ENCODE results near the gene DHCR7.
A peak's percentile ranks its signal among the peaks of the same experiment; 100 is the strongest.

DHCR7 gene

DNA sequence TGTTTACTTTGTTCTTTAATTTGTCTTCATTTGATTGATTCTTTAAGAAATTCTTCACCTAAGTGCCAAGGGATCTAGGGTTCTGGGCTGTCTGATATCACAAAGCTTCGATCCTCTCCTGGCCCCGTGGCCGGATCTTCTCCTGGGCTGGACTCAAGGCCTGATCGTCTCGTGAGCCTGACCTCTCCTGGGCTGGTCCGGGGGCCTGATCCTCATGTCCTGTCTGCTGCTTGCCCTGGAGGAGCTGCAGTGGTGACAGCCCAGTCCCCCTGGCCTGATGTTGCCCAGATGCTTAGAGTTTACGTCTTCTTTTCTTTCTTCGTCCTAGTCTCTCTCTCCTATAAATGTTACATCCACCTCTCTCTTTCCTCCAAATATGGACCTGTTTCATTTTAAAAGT, 8.1 kb upstream of the DHCR7 start:
- H3K4me3 Mint-ChIP-seq: no peak overlapping the region
- H3K9me3 Mint-ChIP-seq: no peaks in the 10 kb centered on the region
- ATAC-seq (replicated peaks): no peak
- no peaks in the 10 kb centered on the region for H3K27me3 Mint-ChIP-seq
- H3K36me3 Mint-ChIP-seq: peaks cover 43 to 63% of the 10 kb centered on the region in 2 donors
- DNase-seq: no peak
- H3K4me1 Mint-ChIP-seq: peaks cover 35 to 44% of the 10 kb centered on the region in 2 donors
- peak overlapping the region; percentile 39 for H3K27ac Mint-ChIP-seq

DNA sequence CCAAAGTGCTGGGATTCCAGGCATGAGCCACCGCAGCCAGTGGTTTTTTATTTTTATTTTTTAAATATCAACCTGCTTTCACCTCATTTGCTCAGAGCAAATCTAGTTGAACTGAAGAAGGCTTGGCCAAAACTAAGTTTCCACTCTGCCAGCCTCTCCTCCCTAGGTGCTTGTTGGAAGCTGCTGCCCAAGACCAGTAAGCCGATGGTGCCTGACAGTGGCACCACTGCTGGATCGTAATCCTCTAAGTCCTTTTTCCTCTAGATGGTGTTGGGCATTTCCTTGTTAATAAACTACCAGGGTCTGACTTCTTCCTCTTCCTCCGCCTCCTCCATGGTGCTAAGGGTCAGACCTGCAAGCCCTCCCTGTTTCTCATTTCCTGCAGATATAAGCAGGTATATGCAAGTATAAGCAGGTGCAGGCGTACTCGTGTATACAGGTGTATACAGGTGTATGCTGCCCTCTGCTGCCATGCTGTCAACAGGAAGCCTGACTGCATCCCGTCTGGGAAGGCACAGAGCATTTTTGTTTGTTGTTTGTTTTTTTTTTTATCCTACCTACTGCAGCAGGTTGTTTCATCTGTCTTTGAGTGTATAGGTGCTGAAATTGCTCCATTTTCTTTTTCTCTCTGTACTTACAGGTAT, 6.4 kb upstream of the DHCR7 start:
- H3K9me3 Mint-ChIP-seq: no peaks in the 10 kb centered on the region
- no peaks in the 10 kb centered on the region for H3K27me3 Mint-ChIP-seq
- DNase-seq: no peak
- H3K4me3 Mint-ChIP-seq: peak overlapping the region; percentile 51 to 75
- peaks cover 28 to 46% of the 10 kb centered on the region in 2 donors for H3K36me3 Mint-ChIP-seq
- H3K4me1 Mint-ChIP-seq: peaks cover 37 to 52% of the 10 kb centered on the region in 2 donors
- no peak overlapping the region for H3K27ac Mint-ChIP-seq
- ATAC-seq (replicated peaks): no peak

DNA sequence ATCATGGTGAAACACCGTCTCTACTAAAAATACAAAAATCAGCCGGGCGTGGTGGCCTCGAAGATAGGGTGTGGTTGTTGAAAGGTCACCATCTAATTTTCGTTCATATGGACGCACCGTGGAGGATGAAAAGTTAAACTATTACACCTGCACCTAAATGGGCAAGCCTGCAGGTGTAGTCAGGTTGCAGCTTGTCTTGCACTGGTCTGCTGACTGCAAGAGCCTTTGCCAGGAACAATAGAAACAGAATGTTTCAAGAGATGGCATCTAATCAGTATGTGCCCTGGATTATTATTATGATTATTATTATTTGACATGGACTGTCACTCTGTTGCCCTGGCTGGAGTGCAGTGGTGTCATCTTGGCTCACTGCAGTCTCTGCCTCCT, 5.7 kb upstream of the DHCR7 start:
- peaks cover 26 to 44% of the 10 kb centered on the region in 2 donors for H3K36me3 Mint-ChIP-seq
- peaks cover 40 to 56% of the 10 kb centered on the region in 2 donors for H3K4me1 Mint-ChIP-seq

DNA sequence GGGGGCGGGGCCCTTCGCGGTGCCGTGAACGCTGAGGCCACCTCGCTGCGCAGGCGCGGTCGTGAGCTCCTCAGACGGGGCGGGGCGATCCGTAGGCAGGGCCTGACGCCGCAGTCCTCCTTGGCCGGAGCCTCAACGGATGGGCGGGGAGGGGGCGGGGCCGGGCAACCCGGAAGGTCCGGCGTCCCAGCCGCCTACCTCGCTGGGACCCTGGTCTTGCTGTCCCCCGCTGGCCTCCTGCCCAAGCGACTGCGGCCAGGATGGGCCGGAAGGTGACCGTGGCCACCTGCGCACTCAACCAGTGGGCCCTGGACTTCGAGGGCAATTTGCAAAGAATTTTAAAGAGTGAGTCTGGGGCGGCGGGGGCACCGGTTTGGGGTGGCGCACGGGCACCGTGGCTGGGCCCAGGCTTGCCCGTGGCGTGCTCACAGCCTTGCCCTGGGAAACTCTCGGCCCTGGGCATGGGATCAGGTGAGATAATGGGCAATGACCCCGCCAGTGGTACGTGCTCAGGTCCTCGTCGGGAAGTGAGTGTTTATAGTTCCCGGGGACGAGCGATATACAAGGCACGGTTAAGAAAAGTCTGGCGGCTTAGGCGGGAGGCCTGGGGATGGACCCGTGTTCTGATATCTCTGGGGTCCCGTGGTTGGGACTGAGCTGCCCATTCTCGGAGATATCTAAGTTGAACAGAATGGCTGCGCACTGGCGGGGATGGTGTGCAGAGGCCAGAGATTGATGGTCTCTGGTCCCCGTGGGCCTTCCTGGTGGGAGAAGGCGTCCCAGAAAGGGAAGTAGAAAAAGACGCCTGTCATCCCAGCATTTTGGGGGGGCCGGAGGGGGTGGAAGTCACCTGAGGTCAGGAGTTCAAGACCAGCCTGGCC, 5.1 kb upstream of the DHCR7 start, which contains the start of gene NADSYN1:
NADSYN1 (plus strand) TSS at position 167 of the 881 bp plus-strand sequence; CDS start at position 261, 94 bp downstream.
- H3K27me3 Mint-ChIP-seq: no peaks in the 10 kb centered on the region
- H3K9me3 Mint-ChIP-seq: no peaks in the 10 kb centered on the region
- peak; percentile 74 to 79 for ATAC-seq (replicated peaks)
- peak; percentile 91 for DNase-seq
- H3K4me3 Mint-ChIP-seq: peak within 1 kb of the TSS; percentile 90 to 92
- peaks cover 24 to 42% of the 10 kb centered on the region in 2 donors for H3K36me3 Mint-ChIP-seq
- peak within 1 kb of the TSS; percentile 94 for H3K27ac Mint-ChIP-seq
- H3K4me1 Mint-ChIP-seq: peaks cover 40 to 59% of the 10 kb centered on the region in 2 donors

More for the DNA sequence above, 5.7 kb upstream of the DHCR7 start:
- H3K9me3 Mint-ChIP-seq: no peaks in the 10 kb centered on the region
- ATAC-seq (replicated peaks): no peak
- peak overlapping the region; percentile 90 to 92 for H3K4me3 Mint-ChIP-seq
- no peak for DNase-seq
- H3K27me3 Mint-ChIP-seq: no peaks in the 10 kb centered on the region
- peak overlapping the region; percentile 93 for H3K27ac Mint-ChIP-seq

DNA sequence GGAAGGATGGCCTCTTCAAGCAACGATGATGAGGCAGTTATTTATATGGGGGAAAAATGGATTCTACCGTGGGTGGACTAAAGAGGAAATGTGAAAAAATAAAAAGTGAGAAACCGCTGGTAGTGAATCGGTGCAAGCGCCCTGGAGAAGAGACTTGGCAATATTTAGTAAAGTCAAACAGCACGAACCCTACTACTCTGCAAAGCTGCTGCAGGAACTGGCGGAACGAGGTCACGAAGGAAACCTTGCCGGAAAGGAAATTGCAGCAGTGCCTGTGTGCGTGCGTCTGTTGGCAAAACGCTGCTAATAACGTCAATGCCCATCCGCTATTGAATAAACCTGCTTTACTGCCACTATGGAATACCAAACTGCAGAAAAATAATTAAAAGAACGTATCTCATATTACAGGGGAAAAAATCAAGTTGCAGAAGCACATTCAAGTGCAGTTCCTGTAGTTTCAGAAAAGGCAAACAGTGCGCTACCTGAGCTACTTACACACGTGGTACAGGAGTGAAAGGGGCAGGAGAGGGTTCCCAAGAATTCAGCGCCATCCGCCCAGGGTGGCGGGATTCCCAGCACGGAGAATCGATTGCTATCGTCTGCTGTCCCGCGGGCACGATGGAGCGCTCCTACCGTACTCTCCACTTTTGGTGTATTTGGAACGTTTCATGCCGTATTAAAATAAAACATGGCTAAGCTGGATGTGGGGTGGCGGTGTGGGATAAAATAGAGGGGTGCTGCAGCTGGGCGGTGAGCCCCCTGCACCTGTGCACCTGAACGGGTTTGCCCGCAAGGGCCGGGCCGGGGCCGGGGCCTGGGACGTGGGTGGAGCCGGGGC, 4.2 kb upstream of the DHCR7 start:
- H3K9me3 Mint-ChIP-seq: no peaks in the 10 kb centered on the region
- peak; percentile 6 to 14 for ATAC-seq (replicated peaks)
- peak overlapping the region; percentile 90 to 92 for H3K4me3 Mint-ChIP-seq
- peak; percentile 28 for DNase-seq
- no peaks in the 10 kb centered on the region for H3K27me3 Mint-ChIP-seq
- peak overlapping the region; percentile 94 for H3K27ac Mint-ChIP-seq
- H3K4me1 Mint-ChIP-seq: peaks cover 43 to 59% of the 10 kb centered on the region in 2 donors
- peaks cover 19 to 37% of the 10 kb centered on the region in 2 donors for H3K36me3 Mint-ChIP-seq

DNA sequence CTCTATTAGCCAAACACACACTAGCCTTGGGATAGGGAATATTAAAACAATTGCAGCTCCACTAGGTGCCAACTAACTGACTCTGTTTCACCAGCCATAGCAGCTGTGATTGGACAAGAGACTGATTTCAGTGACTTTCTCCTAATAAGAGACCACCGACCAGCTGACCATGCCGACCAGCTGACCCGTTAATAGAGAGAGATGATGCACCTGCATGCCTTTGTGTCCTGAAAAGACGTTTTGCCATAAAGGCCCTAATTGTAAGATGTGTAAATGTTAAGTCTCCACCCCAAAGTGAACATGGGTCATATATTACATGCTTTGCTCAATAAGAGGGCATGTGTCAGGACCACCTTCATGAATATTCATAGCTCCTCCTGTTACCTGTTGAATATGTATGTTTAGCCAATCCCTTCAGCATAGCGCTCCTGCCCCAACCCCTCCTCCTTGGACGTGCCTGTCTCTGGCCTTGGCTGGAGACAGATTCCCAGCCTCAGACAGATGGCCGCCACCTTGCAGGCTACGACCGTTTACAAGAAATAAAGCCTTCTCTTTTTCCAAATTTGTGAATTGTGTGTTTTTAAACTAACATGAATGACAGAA, 3.5 kb upstream of the DHCR7 start:
- Mint-ChIP-seq H3K4me1 (peaks cover 47 to 67% of the 10 kb centered on the region in 2 donors), H3K4me3 (peak overlapping the region; percentile 90 to 92), H3K27ac (peak overlapping the region; percentile 94), H3K9me3 (no peaks in the 10 kb centered on the region), H3K36me3 (peaks cover 20 to 35% of the 10 kb centered on the region in 2 donors), H3K27me3 (no peaks in the 10 kb centered on the region)
- ATAC-seq (replicated peaks): no peak
- no peak for DNase-seq

DNA sequence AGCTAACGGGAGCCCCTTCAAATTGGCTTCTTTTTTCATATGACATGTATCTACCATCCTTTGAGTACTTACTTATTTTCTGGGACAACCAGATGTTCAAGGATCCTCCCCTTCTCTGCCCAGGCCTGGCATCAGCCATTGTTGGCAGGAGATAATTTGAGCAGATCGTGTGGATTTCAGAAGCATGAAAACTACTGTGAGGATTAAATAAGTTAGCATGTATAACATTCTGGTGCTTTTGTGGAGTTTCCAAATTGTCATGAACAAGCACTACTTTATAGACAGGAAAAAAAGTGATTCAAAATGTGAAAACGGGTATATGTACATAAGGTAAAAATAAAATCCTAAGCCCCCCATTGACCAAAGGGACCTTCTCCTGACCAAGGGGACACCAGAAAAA, 2.7 kb upstream of the DHCR7 start:
- no peaks in the 10 kb centered on the region for H3K27me3 Mint-ChIP-seq
- peaks cover 19 to 35% of the 10 kb centered on the region in 2 donors for H3K36me3 Mint-ChIP-seq
- H3K4me1 Mint-ChIP-seq: peaks cover 43 to 68% of the 10 kb centered on the region in 2 donors
- H3K4me3 Mint-ChIP-seq: no peak overlapping the region
- H3K9me3 Mint-ChIP-seq: peaks cover 2 to 4% of the 10 kb centered on the region in 2 donors
- DNase-seq (no peak), ATAC-seq (replicated peaks) (no peak)
- H3K27ac Mint-ChIP-seq: no peak overlapping the region

DNA sequence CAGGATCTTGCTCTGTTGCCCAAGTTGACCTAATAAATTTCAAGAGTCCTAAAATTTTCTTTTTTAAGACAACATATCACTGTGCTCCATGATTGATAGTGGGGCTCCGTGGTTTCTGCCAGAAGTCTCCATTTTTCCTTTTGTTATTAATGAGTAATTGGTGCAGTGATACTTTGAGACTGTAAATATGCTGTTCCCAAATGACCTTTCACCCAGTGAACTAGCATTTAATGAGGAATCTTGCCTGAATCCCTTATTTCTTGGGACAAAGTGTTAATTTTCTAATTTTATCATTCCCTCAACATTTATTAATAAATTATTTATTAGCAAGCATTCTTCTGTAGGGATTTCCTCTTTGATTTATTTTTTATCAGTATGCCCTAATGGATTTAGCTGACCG, 2.3 kb upstream of the DHCR7 start:
- peaks cover 43 to 69% of the 10 kb centered on the region in 2 donors for H3K4me1 Mint-ChIP-seq
- H3K27me3 Mint-ChIP-seq: no peaks in the 10 kb centered on the region
- H3K4me3 Mint-ChIP-seq: no peak overlapping the region
- H3K36me3 Mint-ChIP-seq: peaks cover 20 to 37% of the 10 kb centered on the region in 2 donors
- ATAC-seq (replicated peaks) (no peak), DNase-seq (no peak)
- peaks cover 3 to 6% of the 10 kb centered on the region in 2 donors for H3K9me3 Mint-ChIP-seq
- no peak overlapping the region for H3K27ac Mint-ChIP-seq

DNA sequence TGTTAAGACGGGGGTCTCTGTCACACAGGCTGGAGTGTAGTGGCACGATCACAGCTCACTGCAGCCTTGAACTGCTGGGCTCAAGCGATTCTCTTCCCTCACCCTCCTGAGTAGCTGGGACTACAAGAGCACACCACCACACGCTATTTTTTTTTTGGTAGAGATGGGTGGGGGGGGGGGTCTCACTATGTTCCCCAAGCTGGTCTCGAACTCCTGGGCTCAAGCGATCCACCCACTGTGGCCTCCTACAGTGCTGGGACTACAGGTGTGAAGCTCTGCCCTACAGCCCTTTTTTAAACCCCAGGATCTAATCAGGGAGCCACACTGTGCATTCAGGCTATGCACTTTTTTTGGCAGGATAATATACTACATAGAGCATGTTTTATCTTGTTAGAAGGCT, 1.4 kb upstream of the DHCR7 start:
- Mint-ChIP-seq H3K4me3 (peak overlapping the region; percentile 92 to 96), H3K27ac (peak overlapping the region; percentile 93), H3K4me1 (peaks cover 43 to 64% of the 10 kb centered on the region in 2 donors), H3K27me3 (no peaks in the 10 kb centered on the region), H3K36me3 (peaks cover 25 to 39% of the 10 kb centered on the region in 2 donors), H3K9me3 (peaks cover 3 to 6% of the 10 kb centered on the region in 2 donors)
- ATAC-seq (replicated peaks): no peak
- no peak for DNase-seq

DNA sequence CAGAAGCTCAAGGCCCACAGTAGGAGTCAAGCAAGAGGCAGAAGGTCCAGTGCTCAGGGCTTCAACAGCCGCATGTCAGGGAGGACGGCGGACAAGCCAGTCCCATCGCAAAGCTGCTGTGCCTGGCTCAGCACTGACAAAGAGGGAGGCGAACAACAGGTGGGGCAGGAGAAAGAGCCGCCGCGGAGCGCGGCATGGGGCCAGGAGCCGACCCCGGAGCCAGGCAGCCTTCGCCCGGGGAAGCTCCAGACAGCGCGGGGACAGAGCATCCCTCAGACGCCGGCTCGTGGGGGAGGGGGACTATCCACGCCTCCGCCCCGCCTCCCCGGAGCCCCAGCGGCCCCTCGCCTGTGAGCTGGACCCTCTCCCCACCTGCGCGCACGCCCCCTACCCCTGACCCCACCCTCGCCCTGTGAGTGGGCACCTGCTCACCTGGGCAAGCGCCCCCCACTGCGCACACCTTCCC, 369 bp downstream of the DHCR7 start:
- peaks cover 3 to 6% of the 10 kb centered on the region in 2 donors for H3K9me3 Mint-ChIP-seq
- H3K27ac Mint-ChIP-seq: peak overlapping the region; percentile 93
- H3K36me3 Mint-ChIP-seq: peaks cover 41 to 51% of the 10 kb centered on the region in 2 donors
- peak overlapping the region; percentile 92 to 96 for H3K4me3 Mint-ChIP-seq
- H3K4me1 Mint-ChIP-seq: peaks cover 37 to 55% of the 10 kb centered on the region in 2 donors
- ATAC-seq (replicated peaks) (peak; percentile 39 to 40), DNase-seq (peak; percentile 15)
- no peaks in the 10 kb centered on the region for H3K27me3 Mint-ChIP-seq

DNA sequence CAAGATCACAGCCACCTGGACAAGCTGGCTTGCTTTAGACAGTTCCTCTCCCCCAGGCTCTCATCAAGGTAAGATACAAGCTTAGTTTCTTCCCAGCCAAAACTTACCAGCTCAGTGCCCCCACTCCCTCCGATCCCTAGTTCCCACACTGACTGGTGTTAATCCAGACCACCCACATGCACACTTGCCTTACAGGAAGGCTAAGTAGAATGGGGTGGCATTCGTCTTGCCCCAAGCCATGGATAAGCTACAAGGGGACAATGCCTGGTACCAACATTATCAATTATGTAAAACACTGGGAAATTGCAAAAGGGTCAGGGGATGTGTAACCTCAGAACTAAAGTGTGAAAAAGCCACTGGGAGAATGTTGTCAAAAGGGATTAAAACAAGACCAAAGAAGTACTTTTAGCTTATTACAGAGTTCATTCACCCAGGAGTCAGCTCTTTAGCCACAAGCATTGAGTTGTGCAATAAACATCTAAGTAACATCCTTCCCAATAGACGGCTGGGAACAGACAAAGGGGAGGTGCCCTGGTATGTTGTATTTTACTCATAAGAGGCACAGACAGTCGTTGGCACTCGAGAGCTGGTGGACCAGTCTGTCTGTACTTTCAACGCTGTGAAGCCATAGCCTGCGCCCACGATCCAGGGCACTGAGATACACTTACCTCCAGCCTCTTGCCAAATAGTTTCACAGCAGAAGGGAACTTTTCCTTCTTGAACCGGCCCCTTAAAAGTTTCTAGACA, 1.1 kb downstream of the DHCR7 start:
- peak overlapping the region; percentile 93 for H3K27ac Mint-ChIP-seq
- ATAC-seq (replicated peaks) (no peak), DNase-seq (no peak)
- H3K36me3 Mint-ChIP-seq: peaks cover 46 to 57% of the 10 kb centered on the region in 2 donors
- peak overlapping the region; percentile 92 to 96 for H3K4me3 Mint-ChIP-seq
- no peaks in the 10 kb centered on the region for H3K27me3 Mint-ChIP-seq
- peaks cover 3 to 6% of the 10 kb centered on the region in 2 donors for H3K9me3 Mint-ChIP-seq
- H3K4me1 Mint-ChIP-seq: peaks cover 33 to 52% of the 10 kb centered on the region in 2 donors

DNA sequence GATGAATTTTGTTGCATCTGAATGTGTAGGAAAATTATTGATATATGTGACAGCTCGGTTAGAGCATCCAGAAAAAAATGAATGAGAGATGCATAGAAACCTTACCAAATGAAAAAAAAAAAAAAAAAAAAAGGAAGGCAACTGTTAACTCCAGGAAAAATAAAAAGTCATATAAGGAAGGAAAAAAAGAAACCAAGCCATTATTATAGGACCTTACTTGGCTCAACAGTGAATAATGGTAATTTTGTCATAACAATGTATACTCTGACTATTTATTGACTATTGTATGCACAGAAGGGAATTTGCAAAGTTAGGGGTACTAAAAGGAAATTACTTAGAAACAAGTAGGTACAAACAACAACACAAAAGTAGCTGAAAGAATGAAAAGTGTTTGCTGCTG, 2.0 kb downstream of the DHCR7 start:
- ATAC-seq (replicated peaks): no peak
- peaks cover 27 to 43% of the 10 kb centered on the region in 2 donors for H3K4me1 Mint-ChIP-seq
- no peaks in the 10 kb centered on the region for H3K27me3 Mint-ChIP-seq
- no peak overlapping the region for H3K27ac Mint-ChIP-seq
- DNase-seq: no peak
- H3K4me3 Mint-ChIP-seq: peak overlapping the region; percentile 44 to 48
- peaks cover 52 to 62% of the 10 kb centered on the region in 2 donors for H3K36me3 Mint-ChIP-seq
- peaks cover 3 to 6% of the 10 kb centered on the region in 2 donors for H3K9me3 Mint-ChIP-seq

DNA sequence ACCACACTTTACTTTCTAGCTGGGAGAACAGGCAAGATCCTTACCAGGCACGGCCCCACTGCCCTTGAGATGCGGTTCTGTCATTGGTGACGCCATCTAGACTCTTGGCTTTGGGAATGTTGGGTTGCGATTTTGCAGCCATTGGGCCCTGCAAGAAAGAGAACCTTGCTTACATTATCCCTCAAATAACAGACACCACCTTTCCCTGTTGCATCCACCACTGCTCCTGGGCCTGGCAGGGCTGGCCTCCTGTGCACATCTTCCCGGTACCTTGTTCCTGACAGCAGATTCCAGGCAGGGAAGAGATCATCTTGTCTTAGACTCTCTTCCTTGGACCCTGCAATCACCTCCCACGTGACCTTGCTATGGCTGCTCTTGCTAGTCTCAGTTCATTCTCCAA, 3.4 kb downstream of the DHCR7 start:
- peaks cover 3 to 6% of the 10 kb centered on the region in 2 donors for H3K9me3 Mint-ChIP-seq
- peaks cover 65 to 76% of the 10 kb centered on the region in 2 donors for H3K36me3 Mint-ChIP-seq
- ATAC-seq (replicated peaks): no peak
- no peak for DNase-seq
- H3K27me3 Mint-ChIP-seq: no peaks in the 10 kb centered on the region
- H3K4me1 Mint-ChIP-seq: peaks cover 21 to 32% of the 10 kb centered on the region in 2 donors
- H3K4me3 Mint-ChIP-seq: no peak overlapping the region
- H3K27ac Mint-ChIP-seq: no peak overlapping the region

Data from stimulated activated naive B cell treated with anti-CD40 and anti-IgM and Interleukin-4, amounts not matched to agents 10 μg/mL and 1 μg/mL and 100 μg/mL, for 72 hours (primary cell).